HCT116 (cell line): ENCODE data around the gene PRDM11. TPM values are rescaled to one million over a fixed set of nuclear protein-coding genes. Genes with fewer than 3 reads are reported as not detected.

ENCODE experiments used
- ATAC-seq: fragments of 200-7000 bp; cut with Tn5 transposase; 2 replicates; pipeline ENCODE4 v1.9.1; 2020; ENCODE audit warnings: mild to moderate bottlenecking, moderate library complexity
- BruUV-seq: library from RNA; stranded (reverse); fragments of 400-500 nt; replicated peaks from 2 replicates; lab custom pipeline; 2021; lab: Mats Ljungman, UMichigan
- CTCF ChIA-PET: fragments of 300-600 bp; sonication (Branson Sonifier 250); formaldehyde crosslinking; loops from one replicate; lab custom pipeline; 2021; ENCODE audit warnings: antibody characterized with exemption; lab: Charles Lee
- POLR2A ChIA-PET: fragments of 300-600, 350-600 bp; sonication (Branson Sonifier 250); formaldehyde crosslinking; loops from one replicate; lab custom pipeline; 2021; ENCODE audit warnings: antibody characterized with exemption; lab: Charles Lee
- RAD21 ChIA-PET, 2 experiments: fragments of 300-600 bp; sonication (Branson Sonifier 250); formaldehyde crosslinking; loops; one replicate each; lab custom pipeline; 2023; ENCODE audit warnings: low total read pairs in 2 of 2; ENCODE audit not compliant: uncharacterized antibody in 2 of 2, unreplicated experiment in 2 of 2, low non-redundant PET in 1 of 2; lab: Charles Lee
- DNase-seq: peaks from one replicate; pipeline ENCODE4 v3.0.0-alpha.2; 2010; ENCODE audit warnings: low read depth, low spot score
- H2AFZ ChIP-seq: fragments of 200-600 bp; shearing (Covaris generic), sonication (generic); 2 replicates; pipeline ENCODE4 v1.6.1; 2017; ENCODE audit warnings: low read depth, mixed run types, mixed read lengths, antibody characterized with exemption, low read length; ENCODE audit not compliant: poor library complexity, severe bottlenecking
- H3K27ac ChIP-seq: 2 replicates; pipeline ENCODE4 v1.5.1; 2012; ENCODE audit warnings: low read depth, low read length
- H3K27me3 ChIP-seq: fragments of 200-600 bp; sonication (generic); 2 replicates; pipeline ENCODE4 v1.6.1; 2016; ENCODE audit warnings: mixed run types, low read length, mixed read lengths; ENCODE audit not compliant: insufficient read depth
- H3K36me3 ChIP-seq, 2 experiments: fragments of 200-500 bp in 1 of 2; fragments of 200-600 bp in 1 of 2; sonication (Bioruptor generic) in 1 of 2; sonication (generic) in 1 of 2; 2 replicates each; pipeline versions ENCODE4 v1.5.1 to v1.6.1; 2014 to 2016; ENCODE audit warnings: low read length in 2 of 2, inconsistent platforms in 1 of 2, mixed read lengths in 1 of 2, mixed run types in 1 of 2; ENCODE audit not compliant: insufficient read depth in 2 of 2, control insufficient read depth in 1 of 2
- H3K4me1 ChIP-seq, 2 experiments: fragments of 200-600 bp in 1 of 2; sonication (generic) in 1 of 2; 2 replicates each; pipeline versions ENCODE4 v1.5.1 to v1.6.1; 2012 to 2017; ENCODE audit warnings: low read length in 2 of 2, inconsistent platforms in 1 of 2, mild to moderate bottlenecking in 1 of 2, mixed read lengths in 1 of 2, mixed run types in 1 of 2, moderate library complexity in 1 of 2; ENCODE audit not compliant: insufficient read depth in 2 of 2, control insufficient read depth in 1 of 2
- H3K4me2 ChIP-seq: fragments of 200-600 bp; sonication (generic); 2 replicates; pipeline ENCODE4 v1.6.1; 2017; ENCODE audit warnings: mixed run types, low read length, mixed read lengths
- H3K4me3 ChIP-seq, 2 experiments: fragments of 200-600 bp in 1 of 2; sonication (generic) in 1 of 2; replicated peaks in 1 of 2; 2 replicates each; pipeline ENCODE4 v1.5.1; 2011 to 2016; ENCODE audit warnings: low read length in 2 of 2, control low read depth in 1 of 2, low read depth in 1 of 2, mild to moderate bottlenecking in 1 of 2, mixed read lengths in 1 of 2, mixed run types in 1 of 2
- H3K79me2 ChIP-seq: fragments of 200-600 bp; sonication (generic); 2 replicates; pipeline ENCODE4 v1.6.1; 2017; ENCODE audit warnings: mild to moderate bottlenecking, mixed run types, low read length, moderate library complexity, mixed read lengths; ENCODE audit not compliant: insufficient read depth
- H3K9ac ChIP-seq: fragments of 200-600 bp; sonication (generic); 2 replicates; pipeline ENCODE4 v1.6.1; 2016; ENCODE audit warnings: low read length, mixed read lengths
- H3K9me2 ChIP-seq: fragments of 200-600 bp; sonication (generic), shearing (Covaris generic); 2 replicates; pipeline ENCODE4 v1.6.1; 2017; ENCODE audit warnings: mixed run types, mild to moderate bottlenecking, moderate library complexity; ENCODE audit not compliant: insufficient read depth
- H3K9me3 ChIP-seq, 2 experiments: fragments of 200-500 bp in 1 of 2; fragments of 200-600 bp in 1 of 2; sonication (Bioruptor generic) in 1 of 2; sonication (generic) in 1 of 2; 2 replicates each; pipeline ENCODE4 v1.6.1; 2014 to 2017; ENCODE audit warnings: low read length in 2 of 2, mixed read lengths in 2 of 2, inconsistent platforms in 1 of 2, low read depth in 1 of 2, mild to moderate bottlenecking in 1 of 2, mixed run types in 1 of 2, moderate library complexity in 1 of 2; ENCODE audit not compliant: control insufficient read depth in 1 of 2, insufficient read depth in 1 of 2
- H4K20me1 ChIP-seq: fragments of 200-600 bp; sonication (generic), shearing (Covaris generic); 2 replicates; pipeline ENCODE4 v1.6.1; 2017; ENCODE audit warnings: mixed run types, mild to moderate bottlenecking, moderate library complexity; ENCODE audit not compliant: insufficient read depth
- CEBPB ChIP-seq: IDR thresholded peaks from 2 replicates; pipeline ENCODE4 v1.6.1; 2012; ENCODE audit warnings: low read depth
- ELF1 ChIP-seq: IDR thresholded peaks from 2 replicates; pipeline ENCODE4 v1.6.1; 2012; ENCODE audit warnings: low read depth, borderline replicate concordance
- EZH2 ChIP-seq: fragments of 200-600 bp; sonication (generic); IDR thresholded peaks from 2 replicates; pipeline ENCODE4 v1.6.1; 2017; ENCODE audit warnings: antibody characterized with exemption, mixed run types
- SP1 ChIP-seq: IDR thresholded peaks from 2 replicates; pipeline ENCODE4 v1.6.1; 2012; ENCODE audit warnings: low read depth
- SRF ChIP-seq: IDR thresholded peaks from 2 replicates; pipeline ENCODE4 v1.6.1; 2012; ENCODE audit warnings: low read depth
- YY1 ChIP-seq: IDR thresholded peaks from 2 replicates; pipeline ENCODE4 v1.6.1; 2011; ENCODE audit warnings: low read length, low read depth, moderate library complexity, mild to moderate bottlenecking; ENCODE audit not compliant: insufficient replicate concordance; ENCODE audit errors: extremely low read depth
- intact Hi-C: fragments of 100-400 bp; cut with micrococcal nuclease; formaldehyde crosslinking; loops from 2 replicates; pipeline ENCODE4 v1.10.0; 2022
- total RNA-seq: library from RNA; stranded (reverse); gene quantifications from one replicate; pipeline ENCODE4 v1.2.1, GENCODE V29; 2021; ENCODE audit not compliant: unreplicated experiment
- TF ChIP-seq, protein P1 (sequence below): IDR thresholded peaks from 2 replicates; pipeline ENCODE4 v1.6.1; 2012; ENCODE audit warnings: low read depth

PRDM11 gene
- total RNA-seq, 1 experiment from 2014 or later = 9.3 TPM

DNA sequence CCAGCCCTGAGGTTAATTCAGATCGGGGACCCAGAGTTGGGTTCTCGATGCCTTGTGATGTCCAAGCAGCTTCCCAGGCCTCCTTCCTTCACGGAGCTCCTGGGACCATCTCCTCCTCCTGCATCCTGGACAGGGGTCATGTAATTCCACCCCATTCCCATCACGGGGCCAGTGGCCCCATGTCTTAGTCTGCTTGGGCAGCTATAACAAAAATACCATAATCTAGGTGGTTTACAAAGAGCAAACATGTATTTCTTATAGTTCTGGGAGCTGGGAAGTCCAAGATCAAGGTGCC, 41.7 kb upstream of the PRDM11 start:
- no peak for ATAC-seq
- no peak overlapping the region for H2AFZ ChIP-seq
- no peaks in the 10 kb centered on the region for H3K9me2 ChIP-seq
- RAD21 ChIA-PET = interaction anchor here (1.2 to 3.4 kb wide), 5 partner anchors 168 to 178 kb away, joined by 3 to 26 read pairs (median 11); no protein-coding TSS in a partner anchor
- no peak overlapping the region for H3K9ac ChIP-seq
- CTCF ChIA-PET = interaction anchor here (0.8 to 10.7 kb wide), 14 partner anchors 10 to 548 kb away, joined by 3 to 236 read pairs (median 4); no protein-coding TSS in a partner anchor
- H3K9me3 ChIP-seq = no peaks in the 10 kb centered on the region
- intact Hi-C loops = loop anchor here (2.0 kb wide), 1 partner anchor 484 kb away; no protein-coding TSS in a partner anchor
- no peak overlapping the region for H3K4me3 ChIP-seq
- H3K4me1 ChIP-seq = peaks cover 0 to 14% of the 10 kb centered on the region in 2 experiments; a peak in 2 of 4 replicates
- no peak for DNase-seq
- no TSS peak for BruUV-seq
- H3K27me3 ChIP-seq = peaks cover 13% of the 10 kb centered on the region
- no peaks in the 10 kb centered on the region for H4K20me1 ChIP-seq
- POLR2A ChIA-PET = no interaction called here
- H3K4me2 ChIP-seq = no peak overlapping the region
- H3K36me3 ChIP-seq = no peaks in the 10 kb centered on the region
- TF ChIP-seq CEBPB (no peak), EZH2 (no peak), SP1 (no peak), YY1 (no peak), ELF1 (no peak), SRF (no peak)
- TF ChIP-seq, protein P1, sequence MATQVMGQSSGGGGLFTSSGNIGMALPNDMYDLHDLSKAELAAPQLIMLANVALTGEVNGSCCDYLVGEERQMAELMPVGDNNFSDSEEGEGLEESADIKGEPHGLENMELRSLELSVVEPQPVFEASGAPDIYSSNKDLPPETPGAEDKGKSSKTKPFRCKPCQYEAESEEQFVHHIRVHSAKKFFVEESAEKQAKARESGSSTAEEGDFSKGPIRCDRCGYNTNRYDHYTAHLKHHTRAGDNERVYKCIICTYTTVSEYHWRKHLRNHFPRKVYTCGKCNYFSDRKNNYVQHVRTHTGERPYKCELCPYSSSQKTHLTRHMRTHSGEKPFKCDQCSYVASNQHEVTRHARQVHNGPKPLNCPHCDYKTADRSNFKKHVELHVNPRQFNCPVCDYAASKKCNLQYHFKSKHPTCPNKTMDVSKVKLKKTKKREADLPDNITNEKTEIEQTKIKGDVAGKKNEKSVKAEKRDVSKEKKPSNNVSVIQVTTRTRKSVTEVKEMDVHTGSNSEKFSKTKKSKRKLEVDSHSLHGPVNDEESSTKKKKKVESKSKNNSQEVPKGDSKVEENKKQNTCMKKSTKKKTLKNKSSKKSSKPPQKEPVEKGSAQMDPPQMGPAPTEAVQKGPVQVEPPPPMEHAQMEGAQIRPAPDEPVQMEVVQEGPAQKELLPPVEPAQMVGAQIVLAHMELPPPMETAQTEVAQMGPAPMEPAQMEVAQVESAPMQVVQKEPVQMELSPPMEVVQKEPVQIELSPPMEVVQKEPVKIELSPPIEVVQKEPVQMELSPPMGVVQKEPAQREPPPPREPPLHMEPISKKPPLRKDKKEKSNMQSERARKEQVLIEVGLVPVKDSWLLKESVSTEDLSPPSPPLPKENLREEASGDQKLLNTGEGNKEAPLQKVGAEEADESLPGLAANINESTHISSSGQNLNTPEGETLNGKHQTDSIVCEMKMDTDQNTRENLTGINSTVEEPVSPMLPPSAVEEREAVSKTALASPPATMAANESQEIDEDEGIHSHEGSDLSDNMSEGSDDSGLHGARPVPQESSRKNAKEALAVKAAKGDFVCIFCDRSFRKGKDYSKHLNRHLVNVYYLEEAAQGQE = no peak
- H3K79me2 ChIP-seq = no peaks in the 10 kb centered on the region
- H3K27ac ChIP-seq = no peak overlapping the region
